BE2C (cell line): ENCODE results near the gene SLC22A15.

Source experiments
- DNase-seq: peaks from one replicate; pipeline ENCODE4 v3.0.0-alpha.2; 2020
- H3K27me3 ChIP-seq: fragments of 250-450 bp; sonication (Bioruptor Pico); 2 replicates; pipeline ENCODE4 v1.5.1; 2020; ENCODE audit warnings: mild to moderate bottlenecking
- H3K36me3 ChIP-seq: fragments of 250-450 bp; sonication (Bioruptor Pico); 2 replicates; pipeline ENCODE4 v1.5.1; 2020; ENCODE audit warnings: mild to moderate bottlenecking
- H3K4me1 ChIP-seq: fragments of 250-450 bp; sonication (Bioruptor Pico); 2 replicates; pipeline ENCODE4 v1.5.1; 2020
- H3K4me3 ChIP-seq: 2 replicates; pipeline ENCODE4 v1.5.1; 2011; ENCODE audit warnings: low read depth, low read length
- H3K9me3 ChIP-seq: fragments of 250-450 bp; sonication (Bioruptor Pico); 2 replicates; pipeline ENCODE4 v1.5.1; 2020
- TF ChIP-seq, protein P1 (sequence below): IDR thresholded peaks from 2 replicates; pipeline ENCODE4 v1.5.1; 2012; ENCODE audit warnings: mild to moderate bottlenecking, low read depth, low read length

The SLC22A15 gene

DNA sequence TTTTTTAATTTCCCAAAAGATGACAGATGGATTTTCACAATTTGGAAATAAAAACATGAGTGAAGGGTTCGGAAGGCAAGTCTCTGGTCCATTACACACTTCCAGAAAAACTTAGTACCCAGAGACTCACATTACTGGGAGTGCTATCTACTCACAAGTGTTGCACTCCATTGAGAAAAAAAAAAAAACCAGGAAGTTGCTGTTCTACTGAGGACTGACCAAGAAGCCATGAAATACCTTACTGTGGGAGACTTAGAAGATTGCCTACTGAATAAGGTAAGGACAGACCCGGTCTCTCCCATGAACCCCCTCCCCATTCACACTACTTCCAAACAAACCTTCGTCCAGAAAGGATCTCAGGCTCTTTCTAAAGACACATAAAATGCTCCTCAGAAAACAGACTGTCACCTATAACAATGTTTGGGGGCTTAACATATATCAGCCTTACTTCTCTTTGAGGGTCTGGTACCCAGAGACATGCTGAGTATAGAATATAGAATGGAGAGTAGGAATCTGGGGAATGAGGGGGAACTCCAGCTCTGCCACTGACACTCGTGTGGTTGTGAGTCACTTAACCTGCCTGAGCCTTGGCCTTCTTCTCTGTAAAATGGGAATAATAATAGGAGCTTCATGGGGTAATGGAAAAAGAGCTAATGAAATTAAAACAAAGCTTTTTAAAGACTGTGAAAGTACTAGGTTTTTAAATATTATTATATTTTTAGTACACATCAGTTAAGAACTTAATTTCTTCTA lies 136.3 kb downstream of the SLC22A15 start:
- Histone ChIP-seq H3K4me3 (no peak overlapping the region), H3K4me1 (no peaks in the 10 kb centered on the region), H3K9me3 (no peaks in the 10 kb centered on the region), H3K27me3 (no peaks in the 10 kb centered on the region; the same call in none of the 2 replicates), H3K36me3 (no peaks in the 10 kb centered on the region)
- no peak for DNase-seq
- TF ChIP-seq, protein P1, sequence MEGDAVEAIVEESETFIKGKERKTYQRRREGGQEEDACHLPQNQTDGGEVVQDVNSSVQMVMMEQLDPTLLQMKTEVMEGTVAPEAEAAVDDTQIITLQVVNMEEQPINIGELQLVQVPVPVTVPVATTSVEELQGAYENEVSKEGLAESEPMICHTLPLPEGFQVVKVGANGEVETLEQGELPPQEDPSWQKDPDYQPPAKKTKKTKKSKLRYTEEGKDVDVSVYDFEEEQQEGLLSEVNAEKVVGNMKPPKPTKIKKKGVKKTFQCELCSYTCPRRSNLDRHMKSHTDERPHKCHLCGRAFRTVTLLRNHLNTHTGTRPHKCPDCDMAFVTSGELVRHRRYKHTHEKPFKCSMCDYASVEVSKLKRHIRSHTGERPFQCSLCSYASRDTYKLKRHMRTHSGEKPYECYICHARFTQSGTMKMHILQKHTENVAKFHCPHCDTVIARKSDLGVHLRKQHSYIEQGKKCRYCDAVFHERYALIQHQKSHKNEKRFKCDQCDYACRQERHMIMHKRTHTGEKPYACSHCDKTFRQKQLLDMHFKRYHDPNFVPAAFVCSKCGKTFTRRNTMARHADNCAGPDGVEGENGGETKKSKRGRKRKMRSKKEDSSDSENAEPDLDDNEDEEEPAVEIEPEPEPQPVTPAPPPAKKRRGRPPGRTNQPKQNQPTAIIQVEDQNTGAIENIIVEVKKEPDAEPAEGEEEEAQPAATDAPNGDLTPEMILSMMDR = no peak

DNA sequence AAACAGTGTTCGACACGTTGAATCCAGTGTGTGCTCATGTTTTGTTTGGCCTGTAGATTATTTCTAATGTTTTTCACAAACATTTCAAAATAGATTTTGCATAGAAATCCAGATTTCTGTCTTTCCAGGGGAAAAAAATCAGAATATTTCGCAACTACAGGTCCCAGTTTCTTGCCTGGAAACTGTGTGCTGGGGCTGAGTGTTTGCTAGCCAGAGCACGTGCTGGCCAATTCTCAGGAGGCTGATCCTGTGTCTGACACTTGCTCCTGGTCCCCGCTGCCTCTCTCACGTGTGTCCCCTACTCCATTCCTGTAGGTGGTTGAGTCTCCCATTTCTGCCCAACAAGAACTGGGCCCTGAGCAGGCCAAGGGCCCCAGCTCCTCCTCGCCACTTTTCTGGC lies 137.3 kb downstream of the SLC22A15 start:
- TF ChIP-seq, protein P1 = no peak
- H3K9me3 ChIP-seq = no peaks in the 10 kb centered on the region
- H3K4me1 ChIP-seq = no peaks in the 10 kb centered on the region
- DNase-seq = no peak
- no peak overlapping the region for H3K4me3 ChIP-seq
- H3K36me3 ChIP-seq = no peaks in the 10 kb centered on the region
- H3K27me3 ChIP-seq = no peaks in the 10 kb centered on the region; the same call in 1 of the 2 replicates

DNA sequence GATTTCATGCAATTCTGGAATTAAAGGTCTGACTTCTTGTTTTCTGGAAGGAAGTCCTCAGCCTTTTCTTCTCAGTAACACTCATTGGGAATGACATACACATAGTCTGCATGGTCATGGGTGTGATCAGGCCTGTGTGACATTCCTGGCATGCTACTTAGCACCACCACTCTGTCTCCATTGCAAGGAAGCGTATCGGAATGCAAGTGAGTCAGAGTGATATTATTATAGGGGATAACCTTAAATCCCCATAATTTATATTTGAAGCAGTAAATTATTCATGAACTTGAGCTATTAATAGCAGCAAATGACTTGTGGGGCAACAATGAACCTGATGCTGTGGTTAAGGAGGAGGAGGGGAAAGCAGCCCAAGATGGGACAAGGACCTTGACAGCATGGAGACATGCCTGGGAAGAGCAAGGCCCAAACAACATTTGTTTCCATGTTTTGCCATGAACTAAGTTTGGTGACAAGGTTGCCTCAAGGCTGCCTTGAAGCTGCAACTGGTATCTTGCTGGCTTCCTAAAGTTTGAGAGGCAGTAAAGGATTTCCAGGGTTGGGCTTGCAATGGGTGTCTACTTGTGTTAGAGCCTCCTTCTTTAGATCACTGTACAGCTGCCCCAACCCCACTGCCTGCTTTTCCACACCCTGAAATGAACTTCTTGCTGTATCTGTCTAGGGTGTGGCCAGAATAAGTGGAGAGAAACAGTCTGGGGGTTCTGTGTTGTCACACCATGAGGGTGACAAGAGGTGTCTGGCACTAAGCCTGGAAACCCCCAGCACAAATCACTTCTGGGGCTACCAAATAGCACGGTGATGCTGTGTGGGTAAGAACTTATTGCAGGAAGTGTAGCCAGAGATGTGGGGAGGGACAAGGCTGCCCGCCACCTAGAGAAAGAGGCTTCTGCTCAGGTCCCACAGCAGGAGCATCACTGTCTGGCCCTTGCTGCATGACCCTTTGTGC lies 139.4 kb downstream of the SLC22A15 start:
- no peak for DNase-seq
- no peak overlapping the region for H3K4me3 ChIP-seq
- no peaks in the 10 kb centered on the region for H3K4me1 ChIP-seq
- H3K36me3 ChIP-seq = no peaks in the 10 kb centered on the region
- H3K9me3 ChIP-seq = no peaks in the 10 kb centered on the region
- TF ChIP-seq, protein P1 = no peak
- no peaks in the 10 kb centered on the region for H3K27me3 ChIP-seq

DNA sequence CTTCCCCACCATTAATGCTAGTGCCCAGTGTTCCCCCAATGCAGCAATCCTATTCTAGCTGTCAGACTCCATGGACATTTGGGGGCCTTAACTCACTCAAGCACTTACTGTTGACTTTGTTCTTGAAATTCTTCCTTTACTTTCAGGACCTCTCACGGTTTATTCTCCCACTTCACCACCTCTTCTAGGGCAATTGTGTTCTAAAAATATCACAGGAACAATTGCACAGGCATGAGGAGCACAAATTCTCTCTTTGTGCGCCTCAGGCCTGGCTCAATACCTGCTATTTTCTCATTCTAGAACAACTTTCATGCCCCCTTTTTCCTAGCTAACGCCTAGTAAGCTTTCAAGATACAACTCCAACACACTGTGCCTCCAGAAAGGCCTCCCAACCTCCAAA lies 142.2 kb downstream of the SLC22A15 start:
- Histone ChIP-seq H3K4me1 (no peaks in the 10 kb centered on the region), H3K4me3 (no peak overlapping the region), H3K27me3 (no peaks in the 10 kb centered on the region), H3K9me3 (no peaks in the 10 kb centered on the region), H3K36me3 (no peaks in the 10 kb centered on the region)
- TF ChIP-seq, protein P1 = no peak
- no peak for DNase-seq
